ENCODE results near the gene YWHAH. TPM values are rescaled to one million over a fixed set of nuclear protein-coding genes. Genes with fewer than 3 reads are reported as not detected.

Gene YWHAH
- total and polyA plus RNA-seq, 4 donors, result 50.1 to 151 (median 90.0) TPM

DNA sequence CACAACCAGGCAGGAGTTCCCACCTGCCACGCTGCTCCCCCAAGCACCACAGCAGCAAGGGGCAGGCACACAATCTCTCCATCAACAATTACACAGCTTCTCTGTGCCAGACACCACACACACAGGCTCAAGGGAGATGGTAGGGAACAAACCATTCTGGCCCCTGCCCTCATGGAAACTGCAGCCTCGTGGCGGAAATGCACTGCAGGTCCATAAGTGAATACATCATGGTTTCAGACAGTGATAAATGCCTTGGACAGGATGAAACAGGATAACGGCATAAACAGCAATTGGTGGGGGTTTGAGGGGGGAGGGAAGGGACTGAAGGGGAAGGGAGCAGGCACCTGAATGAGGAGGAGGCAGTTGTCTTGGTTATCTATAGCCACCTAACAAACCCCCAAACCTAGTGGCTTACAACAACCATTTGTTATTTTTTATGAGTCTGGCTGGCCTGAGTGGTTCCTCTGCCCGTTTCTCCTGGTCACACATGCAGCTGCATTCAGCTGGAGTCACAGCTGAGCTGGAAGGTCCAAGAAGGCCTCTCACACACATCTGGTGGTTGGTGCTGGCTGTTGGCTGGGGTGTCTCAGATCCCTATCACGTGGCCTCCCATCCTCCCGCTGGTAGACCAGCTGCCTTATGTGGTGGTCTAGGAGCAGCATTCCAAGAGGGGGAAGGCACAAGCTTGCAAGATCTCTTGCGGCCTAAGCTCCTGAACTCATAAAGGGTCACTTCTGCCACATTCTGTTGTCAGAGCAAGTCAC, 15.0 kb upstream of the YWHAH start:
- DNase-seq (peak; percentile 89 to 95 (median 94)), ATAC-seq (ENCODE audit: insufficient read depth, low FRiP score) (no peak)
- Histone ChIP-seq H3K9me3 (ENCODE audit: control insufficient read depth in 4 of 4, insufficient read depth in 3 of 4, low read length in 3 of 4) (no peaks in the 10 kb centered on the region), H3K4me1 (ENCODE audit: control insufficient read depth in 5 of 5, insufficient read depth in 5 of 5, low read length in 5 of 5) (peaks cover 0 to 10% (median 7%) of the 10 kb centered on the region in 5 donors), H3K27ac (ENCODE audit: low read depth in 1 of 2, low read length in 1 of 2) (no peak overlapping the region), H3K36me3 (ENCODE audit: control insufficient read depth in 4 of 4, insufficient read depth in 4 of 4, low read length in 4 of 4) (no peaks in the 10 kb centered on the region), H3K4me3 (no peak overlapping the region), H3K27me3 (ENCODE audit: control insufficient read depth in 3 of 3, insufficient read depth in 3 of 3, low read length in 2 of 3) (no peaks in the 10 kb centered on the region), H3K9ac (ENCODE audit: insufficient read depth in 1 of 2, low read length in 2 of 2) (no peak overlapping the region)
- TF ChIP-seq, protein P1, sequence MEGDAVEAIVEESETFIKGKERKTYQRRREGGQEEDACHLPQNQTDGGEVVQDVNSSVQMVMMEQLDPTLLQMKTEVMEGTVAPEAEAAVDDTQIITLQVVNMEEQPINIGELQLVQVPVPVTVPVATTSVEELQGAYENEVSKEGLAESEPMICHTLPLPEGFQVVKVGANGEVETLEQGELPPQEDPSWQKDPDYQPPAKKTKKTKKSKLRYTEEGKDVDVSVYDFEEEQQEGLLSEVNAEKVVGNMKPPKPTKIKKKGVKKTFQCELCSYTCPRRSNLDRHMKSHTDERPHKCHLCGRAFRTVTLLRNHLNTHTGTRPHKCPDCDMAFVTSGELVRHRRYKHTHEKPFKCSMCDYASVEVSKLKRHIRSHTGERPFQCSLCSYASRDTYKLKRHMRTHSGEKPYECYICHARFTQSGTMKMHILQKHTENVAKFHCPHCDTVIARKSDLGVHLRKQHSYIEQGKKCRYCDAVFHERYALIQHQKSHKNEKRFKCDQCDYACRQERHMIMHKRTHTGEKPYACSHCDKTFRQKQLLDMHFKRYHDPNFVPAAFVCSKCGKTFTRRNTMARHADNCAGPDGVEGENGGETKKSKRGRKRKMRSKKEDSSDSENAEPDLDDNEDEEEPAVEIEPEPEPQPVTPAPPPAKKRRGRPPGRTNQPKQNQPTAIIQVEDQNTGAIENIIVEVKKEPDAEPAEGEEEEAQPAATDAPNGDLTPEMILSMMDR (IDR thresholded peaks at IDR 0.05; ENCODE audit: control extremely low read depth, extremely low read depth), result no peak
- 66 to 76% methylated on average over 8 of the region's 8 CpGs for WGBS, 2 donors

DNA sequence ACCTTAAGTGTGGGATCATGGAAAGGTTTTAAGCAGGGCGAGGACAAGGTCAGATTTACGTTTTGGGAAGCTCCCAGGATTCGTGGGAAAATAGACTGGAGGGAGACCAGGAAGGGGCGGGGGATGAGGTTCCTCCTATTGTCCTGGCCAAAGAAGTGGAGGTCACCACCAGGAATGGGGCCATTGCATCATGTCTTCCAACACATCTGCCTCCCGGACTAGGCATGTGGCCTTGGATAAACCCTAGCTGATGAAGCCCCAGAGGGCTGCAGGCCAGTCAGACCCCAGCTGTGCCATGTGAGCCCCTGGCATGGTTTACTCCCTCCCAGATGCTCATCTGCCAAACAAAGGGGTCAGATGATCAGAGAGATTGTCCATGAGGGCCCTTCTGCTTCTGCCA, 11.5 kb upstream of the YWHAH start:
- Histone ChIP-seq H3K4me3 (no peak overlapping the region), H3K4me1 (ENCODE audit: control insufficient read depth in 5 of 5, insufficient read depth in 5 of 5, low read length in 5 of 5) (peaks cover 0 to 10% (median 7%) of the 10 kb centered on the region in 5 donors), H3K36me3 (ENCODE audit: control insufficient read depth in 4 of 4, insufficient read depth in 4 of 4, low read length in 4 of 4) (no peaks in the 10 kb centered on the region), H3K27ac (ENCODE audit: low read depth in 1 of 2, low read length in 1 of 2) (no peak overlapping the region), H3K9me3 (ENCODE audit: control insufficient read depth in 4 of 4, insufficient read depth in 3 of 4, low read length in 3 of 4) (no peaks in the 10 kb centered on the region), H3K9ac (ENCODE audit: insufficient read depth in 1 of 2, low read length in 2 of 2) (no peak overlapping the region), H3K27me3 (ENCODE audit: control insufficient read depth in 3 of 3, insufficient read depth in 3 of 3, low read length in 2 of 3) (no peaks in the 10 kb centered on the region)
- WGBS, 2 donors, result 65 to 76% methylated on average over 5 of the region's 5 CpGs
- DNase-seq (no peak), ATAC-seq (ENCODE audit: insufficient read depth, low FRiP score) (no peak)
- TF ChIP-seq, protein P1 (IDR thresholded peaks at IDR 0.05; ENCODE audit: control extremely low read depth, extremely low read depth), result no peak

DNA sequence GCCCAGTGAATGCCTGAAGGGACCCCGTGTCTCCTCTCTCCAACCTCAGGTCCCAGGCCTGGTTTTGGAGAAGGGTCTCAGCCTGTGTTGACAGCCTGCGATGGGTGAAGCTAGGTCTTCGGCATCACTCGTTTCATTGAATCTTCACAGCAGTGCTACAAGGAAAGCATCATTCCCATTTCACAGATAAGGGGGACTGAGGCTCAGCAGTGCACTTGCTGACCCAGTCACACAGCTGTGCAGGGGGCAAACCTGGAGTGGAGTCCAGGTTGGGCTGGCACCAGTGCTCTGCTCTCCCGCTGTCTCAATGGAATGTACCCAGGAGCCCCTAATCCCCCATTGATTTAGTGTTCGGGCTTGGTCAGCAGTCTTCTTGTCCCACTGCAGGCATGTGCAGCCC, 10.9 kb upstream of the YWHAH start:
- H3K27me3 ChIP-seq (ENCODE audit: control insufficient read depth in 3 of 3, insufficient read depth in 3 of 3, low read length in 2 of 3), result no peaks in the 10 kb centered on the region
- H3K27ac ChIP-seq (ENCODE audit: low read depth in 1 of 2, low read length in 1 of 2), result no peak overlapping the region
- H3K36me3 ChIP-seq (ENCODE audit: control insufficient read depth in 4 of 4, insufficient read depth in 4 of 4, low read length in 4 of 4), result no peaks in the 10 kb centered on the region
- TF ChIP-seq, protein P1 (IDR thresholded peaks at IDR 0.05; ENCODE audit: control extremely low read depth, extremely low read depth), result no peak
- no peaks in the 10 kb centered on the region for H3K9me3 ChIP-seq (ENCODE audit: control insufficient read depth in 4 of 4, insufficient read depth in 3 of 4, low read length in 3 of 4)
- 94 to 99% methylated on average over 6 of the region's 6 CpGs for WGBS, 2 donors
- no peak overlapping the region for H3K4me3 ChIP-seq
- DNase-seq (no peak), ATAC-seq (ENCODE audit: insufficient read depth, low FRiP score) (no peak)
- H3K9ac ChIP-seq (ENCODE audit: insufficient read depth in 1 of 2, low read length in 2 of 2), result no peak overlapping the region
- H3K4me1 ChIP-seq (ENCODE audit: control insufficient read depth in 5 of 5, insufficient read depth in 5 of 5, low read length in 5 of 5), result peaks cover 0 to 10% (median 7%) of the 10 kb centered on the region in 5 donors

Measured in lung (tissue), 12 donors.